T-helper 22 cell (primary cell): ENCODE data around the gene PSG4.
"Not testable (repeated sequence)": the region's sequence is repeated elsewhere in the genome, so short reads cannot be mapped to it uniquely, and the experiment has no call there.

ENCODE experiments used
- DNase-seq: peaks from one replicate; pipeline ENCODE4 v3.0.0-alpha.2; 2020; ENCODE audit warnings: low read depth

The PSG4 gene

DNA sequence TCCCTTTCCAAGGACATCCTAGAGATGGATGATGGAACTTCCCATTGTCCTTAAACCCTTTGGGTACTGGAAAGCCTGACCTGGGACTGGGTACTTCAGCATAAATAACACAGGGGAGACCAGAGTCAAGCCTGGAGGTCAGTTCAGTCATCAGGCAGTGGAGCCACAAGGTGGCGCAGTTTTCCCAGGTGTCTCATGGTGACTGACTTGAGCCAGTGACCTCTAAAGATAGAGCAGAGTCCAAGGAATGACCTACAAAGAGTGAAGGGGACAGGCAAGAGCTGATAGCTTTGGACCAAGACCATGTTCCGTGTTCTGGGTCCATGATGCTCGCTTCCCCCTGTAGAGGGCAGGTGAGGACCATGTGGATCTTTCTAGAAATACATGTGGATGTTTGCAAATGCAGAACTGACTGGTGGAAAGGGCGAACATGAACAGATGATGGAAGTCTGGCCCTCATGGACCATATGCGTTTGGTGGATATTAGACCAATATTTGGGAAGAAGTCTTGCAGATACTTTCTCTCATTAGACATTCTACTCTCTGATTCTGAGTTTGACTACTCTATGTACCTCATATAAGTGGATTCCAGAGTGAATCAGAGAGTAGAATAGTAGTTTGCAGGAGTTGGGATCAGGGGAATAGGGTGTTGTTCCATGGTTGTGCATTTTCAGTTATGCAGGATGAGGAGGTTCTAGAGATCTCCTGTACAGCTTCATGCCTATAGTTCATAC is 6.6 kb downstream of the PSG4 start:
- not testable (repeated sequence) for DNase-seq

DNA sequence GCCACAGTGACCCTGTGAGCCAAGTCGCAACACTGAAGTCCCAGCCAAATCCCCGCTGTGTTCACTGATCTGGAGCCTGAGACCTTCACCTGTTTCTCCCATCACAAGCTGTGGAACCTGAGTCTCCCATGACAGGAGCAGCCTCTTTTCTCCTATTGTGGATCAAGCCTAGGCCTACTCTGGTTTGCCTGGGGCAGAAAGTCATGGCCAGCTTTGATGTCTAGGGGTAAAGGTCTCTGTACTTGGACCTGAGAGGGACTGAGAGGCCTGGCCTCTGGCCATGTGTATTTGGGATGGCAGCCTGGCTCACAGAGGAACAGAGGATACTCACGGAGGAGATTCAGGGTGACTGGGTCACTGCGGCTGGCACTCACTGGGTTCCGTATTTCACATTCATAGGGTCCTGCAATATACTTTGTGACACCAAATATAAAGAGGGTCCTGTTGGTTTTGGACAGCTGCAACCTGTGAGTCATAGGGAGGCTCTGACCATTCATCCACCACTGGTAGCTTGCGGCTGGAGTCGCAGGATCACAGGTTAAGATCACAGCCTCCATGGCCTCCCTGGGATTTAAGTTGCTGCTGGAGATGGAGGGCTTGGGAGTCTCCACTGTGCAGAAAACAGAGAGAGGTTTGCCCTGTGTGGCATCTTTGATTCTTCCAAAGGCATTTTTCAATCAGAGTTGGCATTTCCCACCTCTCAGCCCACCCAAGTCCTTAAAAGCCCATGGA is 7.6 kb downstream of the PSG4 start:
- not testable (repeated sequence) for DNase-seq

DNA sequence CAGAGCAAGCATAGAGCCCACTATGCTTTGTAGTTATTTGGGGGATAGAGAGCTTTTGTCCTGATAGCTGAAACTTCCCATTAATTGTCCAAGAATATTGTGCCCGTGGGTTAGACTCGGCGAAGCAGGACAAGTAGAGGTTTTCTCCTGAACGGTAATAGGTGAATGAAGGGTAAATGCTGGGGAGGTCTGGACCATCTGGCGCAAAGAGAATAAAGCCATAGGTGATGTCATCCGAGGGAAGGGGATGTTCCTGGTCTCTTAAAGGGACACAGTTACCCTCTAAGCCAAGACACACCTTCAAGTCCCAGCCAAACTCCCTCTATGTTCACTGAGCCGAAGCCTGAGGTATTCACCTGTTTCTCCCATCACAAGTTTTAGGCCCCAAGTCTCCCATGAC is 11.0 kb downstream of the PSG4 start:
- not testable (repeated sequence) for DNase-seq

DNA sequence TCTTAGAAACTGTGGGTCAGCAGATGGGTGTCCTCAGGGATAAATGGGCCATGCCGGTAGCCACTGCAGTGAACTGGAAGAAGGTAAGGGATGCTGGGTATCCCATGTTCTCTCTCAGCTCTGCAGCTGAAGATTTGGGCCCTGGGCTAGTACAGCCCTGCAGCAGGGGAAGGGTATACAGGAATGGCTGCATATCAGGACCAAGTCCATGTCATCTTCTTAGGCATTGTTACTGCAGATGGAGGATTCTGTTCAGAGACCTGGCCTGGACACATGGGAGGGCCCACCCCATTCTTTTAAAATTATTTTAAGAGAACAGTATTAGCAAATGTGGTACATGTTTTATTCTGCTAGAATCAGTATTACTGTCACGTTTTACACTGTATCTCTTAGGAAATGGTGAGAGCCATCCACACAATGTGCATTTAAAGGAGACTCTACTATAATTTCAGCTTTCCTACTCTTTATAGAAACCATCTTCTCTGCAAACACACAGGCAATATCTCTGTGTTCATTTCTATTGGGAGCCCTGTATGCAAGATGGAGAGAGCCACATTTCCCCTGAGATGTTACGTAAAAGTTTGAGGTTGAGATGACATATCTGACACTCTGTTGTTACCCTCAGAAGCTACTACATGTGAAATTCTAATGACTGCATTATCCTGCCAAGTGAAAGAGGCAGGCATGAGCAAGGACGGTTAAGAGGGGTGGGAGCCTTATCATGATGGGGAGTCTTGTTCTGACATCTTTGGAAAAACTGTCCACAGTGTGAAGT is 12.9 kb downstream of the PSG4 start:
- not testable (repeated sequence) for DNase-seq

DNA sequence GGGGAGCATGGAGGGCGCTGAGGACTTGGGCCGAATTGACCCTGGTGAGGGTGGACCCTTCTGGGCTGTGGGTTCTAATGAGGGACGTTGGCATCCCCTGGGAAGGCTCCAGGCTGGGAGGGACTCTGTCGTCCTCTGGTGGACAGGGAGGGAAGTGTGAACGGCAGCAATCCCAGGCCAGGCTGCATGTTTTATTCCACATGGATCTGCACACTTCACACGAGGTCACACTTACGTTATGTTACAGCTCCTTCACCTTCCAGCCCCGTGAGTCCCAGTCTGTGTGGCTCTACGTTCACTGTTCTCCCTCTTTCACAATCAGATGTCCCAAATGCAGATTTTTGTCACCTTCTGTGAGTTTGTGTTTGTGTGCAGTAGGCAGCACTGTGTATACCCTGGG is 17.3 kb downstream of the PSG4 start:
- not testable (repeated sequence) for DNase-seq

DNA sequence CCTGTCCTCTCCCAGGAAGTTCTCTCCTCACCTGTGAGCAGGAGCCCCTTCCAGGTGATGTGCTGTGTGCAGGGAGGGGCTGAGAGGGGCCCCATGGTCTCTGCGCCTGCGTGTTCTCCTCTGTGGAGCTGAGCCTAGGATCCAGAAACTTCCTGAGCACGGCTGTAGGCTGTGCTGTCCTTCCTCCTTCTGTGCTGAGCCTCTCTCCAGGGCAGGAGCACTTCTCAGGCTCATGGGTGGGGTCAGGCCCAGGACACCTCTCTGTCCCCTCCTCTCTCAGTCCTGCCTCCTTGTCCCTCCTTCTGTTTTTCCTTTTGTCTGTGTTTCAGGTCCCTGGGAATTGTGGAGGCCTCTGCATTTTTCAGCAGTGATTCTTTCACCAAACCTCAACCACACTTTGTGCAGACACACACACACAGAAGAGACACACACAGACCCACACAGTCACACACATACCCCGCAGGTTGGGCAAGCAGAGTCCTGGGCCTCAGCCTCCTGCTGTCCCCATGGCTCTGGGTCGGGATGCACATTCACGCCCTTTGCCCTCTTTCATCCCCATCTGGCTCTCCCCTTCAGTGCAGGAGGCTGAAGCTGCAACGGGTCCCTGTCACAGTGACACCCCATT is 19.0 kb downstream of the PSG4 start, which contains the start of gene PSG5:
Gene PSG5 (minus strand): TSS at position 226 of the 625 bp plus-strand sequence. CDS start 131 bp downstream, at position 95.
- DNase-seq, result not testable (repeated sequence)

DNA sequence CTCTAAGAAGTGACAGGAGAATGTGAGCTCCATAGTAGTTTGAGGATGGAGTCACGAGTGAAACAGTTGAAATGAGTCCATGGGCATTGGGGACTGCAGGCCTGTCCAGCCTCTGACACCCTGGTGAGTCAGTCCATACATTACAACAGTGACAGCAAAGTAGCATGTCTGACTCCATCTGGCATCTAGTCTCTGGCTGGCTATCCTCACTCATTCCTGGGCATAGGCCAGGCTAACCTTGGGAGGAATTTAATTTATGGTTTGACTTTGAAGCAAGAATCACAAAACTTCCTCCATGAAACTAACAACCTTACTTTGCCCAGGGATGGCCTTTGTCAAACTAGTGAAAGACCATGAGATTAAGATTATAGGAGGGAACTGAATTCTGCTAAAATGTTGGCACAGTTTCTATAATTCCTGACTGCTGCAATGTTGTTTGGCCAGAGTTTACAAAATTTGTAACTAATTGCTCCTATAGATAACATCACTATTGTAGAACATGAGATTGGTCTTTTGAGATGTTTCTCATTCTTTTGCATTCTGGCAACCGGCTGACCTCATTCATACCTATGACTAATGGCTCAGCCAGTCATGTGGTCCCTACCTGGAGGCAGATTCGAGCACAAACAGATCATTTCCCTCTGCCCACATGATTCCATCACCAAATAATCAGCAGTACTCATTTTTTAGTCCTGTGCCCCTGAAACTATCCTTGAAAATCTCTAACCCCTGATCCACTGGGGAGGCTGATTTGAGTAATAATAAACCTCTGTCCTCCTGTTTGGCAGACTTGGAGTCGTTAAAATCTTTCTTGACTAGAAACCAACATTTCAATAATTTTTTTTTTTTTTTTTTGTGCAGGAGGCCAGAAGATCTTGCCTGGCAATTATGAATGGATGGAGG is 23.3 kb downstream of the PSG4 start:
- DNase-seq, result not testable (repeated sequence)

DNA sequence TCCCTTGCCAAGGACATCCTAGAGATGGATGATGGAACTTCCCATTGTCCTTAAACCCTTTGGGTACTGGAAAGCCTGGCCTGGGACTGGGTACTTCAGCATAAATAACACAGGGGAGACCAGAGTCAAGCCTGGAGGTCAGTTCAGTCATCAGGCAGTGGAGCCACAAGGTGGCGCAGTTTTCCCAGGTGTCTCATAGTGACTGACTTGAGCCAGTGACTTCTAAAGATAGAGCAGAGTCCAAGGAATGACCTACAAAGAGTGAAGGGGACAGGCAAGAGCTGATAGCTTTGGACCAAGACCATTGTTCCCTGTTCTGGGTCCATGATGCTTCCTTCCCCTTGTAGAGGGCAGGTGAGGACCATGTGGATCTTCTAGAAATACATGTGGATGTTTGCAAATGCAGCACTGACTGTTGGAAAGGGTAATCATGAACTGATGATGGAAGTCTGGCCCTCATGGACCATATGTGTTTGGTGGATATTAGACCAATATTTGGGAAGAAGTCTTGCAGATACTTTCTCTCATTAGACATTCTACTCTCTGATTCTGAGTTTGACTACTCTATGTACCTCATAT is 25.8 kb downstream of the PSG4 start:
- not testable (repeated sequence) for DNase-seq

DNA sequence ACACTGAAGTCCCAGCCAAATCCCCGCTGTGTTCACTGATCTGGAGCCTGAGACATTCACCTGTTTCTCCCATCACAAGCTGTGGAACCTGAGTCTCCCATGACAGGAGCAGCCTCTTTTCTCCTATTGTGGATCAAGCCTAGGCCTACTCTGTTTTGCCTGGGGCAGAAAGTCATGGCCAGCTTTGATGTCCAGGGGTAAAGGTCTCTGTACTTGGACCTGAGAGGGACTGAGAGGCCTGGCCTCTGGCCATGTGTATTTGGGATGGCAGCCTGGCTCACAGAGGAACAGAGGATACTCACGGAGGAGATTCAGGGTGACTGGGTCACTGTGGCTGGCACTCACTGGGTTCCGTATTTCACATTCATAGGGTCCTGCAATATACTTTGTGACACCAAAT is 26.9 kb downstream of the PSG4 start:
- not testable (repeated sequence) for DNase-seq

DNA sequence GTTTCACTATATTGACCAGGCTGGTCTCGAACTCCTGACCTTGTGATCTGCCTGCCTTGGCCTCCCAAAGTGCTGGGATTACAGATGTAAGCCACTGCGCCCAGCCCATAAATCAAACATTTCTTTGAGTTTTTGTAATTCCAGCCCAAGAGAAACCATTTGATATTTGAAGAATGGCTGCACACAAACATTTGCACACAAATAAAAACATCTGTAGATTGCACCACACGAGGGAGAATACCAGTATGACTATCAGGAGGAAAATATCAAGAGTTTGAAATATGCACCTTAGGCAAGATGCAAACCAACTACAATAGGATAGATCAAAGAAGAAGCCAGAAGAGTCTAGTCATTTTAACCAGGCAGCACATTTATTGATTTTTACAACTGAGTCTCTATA is 39.5 kb downstream of the PSG4 start:
- DNase-seq, result not testable (repeated sequence)

DNA sequence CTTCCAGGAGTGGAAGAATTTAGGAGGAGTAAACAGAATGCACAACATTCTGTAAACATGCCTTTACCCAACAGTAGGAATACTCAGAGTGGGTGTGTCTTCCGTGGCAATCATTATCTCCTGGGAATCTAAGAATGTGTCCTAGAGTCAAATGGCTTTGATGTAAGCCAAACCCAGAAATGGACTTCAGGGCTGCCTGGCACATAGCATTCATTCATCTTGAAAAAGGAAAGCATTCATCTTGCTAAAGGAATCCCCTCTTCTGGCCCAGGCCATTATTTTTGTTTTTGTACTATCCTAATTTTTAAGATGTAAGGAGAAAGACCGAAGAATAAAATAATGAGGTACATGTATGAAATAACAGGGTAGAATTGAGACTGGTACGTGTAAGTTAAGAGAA is 42.3 kb downstream of the PSG4 start:
- not testable (repeated sequence) for DNase-seq

DNA sequence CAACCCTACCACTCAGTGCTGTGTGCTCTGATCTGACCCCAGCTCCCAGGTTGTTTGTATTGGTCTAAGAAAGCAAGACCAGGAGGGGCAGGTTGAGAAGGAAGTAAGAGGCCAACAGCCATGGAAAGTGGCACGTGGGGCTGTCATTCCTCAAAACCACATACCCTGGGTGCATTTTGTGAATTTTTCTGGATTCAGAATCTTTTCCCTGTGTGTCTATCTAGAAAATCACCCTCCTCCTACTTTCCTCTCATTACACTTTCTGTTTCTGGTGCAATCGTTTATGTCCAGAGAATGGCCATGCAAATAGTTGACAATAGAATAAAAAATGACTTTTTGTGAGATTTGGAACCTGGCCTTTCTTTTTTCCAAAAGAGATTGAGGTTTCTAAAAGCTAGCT is 43.2 kb downstream of the PSG4 start:
- DNase-seq, result not testable (repeated sequence)

DNA sequence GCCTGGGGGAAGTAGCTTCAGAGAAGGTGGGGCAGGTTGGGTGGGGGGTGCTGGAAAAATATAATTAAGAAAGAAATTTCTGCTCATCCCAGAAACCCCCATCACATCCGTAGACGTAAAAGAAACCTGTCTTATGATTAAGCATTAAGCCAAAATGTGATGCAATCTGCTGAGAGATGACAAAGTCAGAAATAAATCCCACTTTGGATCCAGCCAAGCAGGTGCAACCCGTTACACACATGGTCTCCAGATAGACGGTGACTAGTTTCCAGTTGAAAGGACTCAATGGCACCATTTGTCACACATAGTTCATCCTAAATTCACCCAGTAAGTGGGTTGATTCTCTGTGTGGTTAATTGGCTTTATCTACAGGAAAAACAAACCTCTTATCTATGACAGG is 53.2 kb downstream of the PSG4 start:
- DNase-seq, result no peak

DNA sequence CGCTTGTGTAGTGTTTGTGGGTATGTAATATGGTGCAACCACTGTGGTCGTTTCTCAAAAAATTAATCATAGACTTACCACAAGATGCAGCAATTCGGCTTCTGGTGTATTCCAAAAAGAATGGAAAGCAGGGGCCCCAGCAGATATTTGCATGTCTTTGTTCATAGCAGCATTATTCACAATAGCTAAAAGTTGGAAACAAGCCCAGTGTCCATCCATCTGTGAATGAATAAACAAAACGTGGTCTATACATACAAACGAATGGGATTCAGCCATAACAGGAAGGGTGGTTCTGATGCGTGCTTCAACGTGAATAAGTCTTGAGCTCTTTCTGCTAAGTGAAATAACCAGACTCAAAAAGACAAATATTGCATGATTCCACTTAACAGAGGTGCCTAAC is 55.6 kb downstream of the PSG4 start:
- not testable (repeated sequence) for DNase-seq

DNA sequence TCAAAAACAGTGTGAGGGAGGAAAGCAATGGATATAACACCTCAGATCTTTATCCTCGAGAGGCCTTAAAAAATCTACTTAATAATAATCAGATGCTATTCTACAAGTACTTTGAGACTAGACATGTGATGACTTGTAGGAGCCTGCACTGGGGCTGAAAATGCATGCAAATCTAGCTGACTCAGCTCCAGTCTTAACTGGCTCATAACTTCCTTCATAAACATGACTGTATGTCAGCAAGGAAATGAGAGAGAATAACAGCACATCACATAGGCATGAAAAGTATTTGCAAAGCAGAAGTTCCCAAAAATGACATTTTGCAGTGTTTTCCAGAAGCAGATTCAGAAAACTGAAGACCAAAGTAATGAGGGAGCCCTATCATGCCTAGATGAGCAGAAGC is 57.2 kb downstream of the PSG4 start:
- no peak for DNase-seq
